ENCODE measurements around the gene CYB5A.

Gene CYB5A

GRCh38 chr18:74326231-74326630 lies 34.5 kb upstream of the CYB5A start:
- Histone ChIP-seq H3K27ac (ENCODE audit: extremely low read depth, low read depth, low read length) (no peak overlapping the region), H3K4me1 (ENCODE audit: control insufficient read depth, insufficient read depth, low read length) (no peaks in the 10 kb centered on the region), H3K9me3 (ENCODE audit: control insufficient read depth, insufficient read depth, low read depth, low read length) (no peaks in the 10 kb centered on the region; the same call in 1 of the 2 replicates), H3K36me3 (ENCODE audit: control insufficient read depth in 2 of 2, insufficient read depth in 1 of 2, low read length in 2 of 2) (no peaks in the 10 kb centered on the region), H3K4me3 (ENCODE audit: low read depth, low read length) (no peak overlapping the region)
- POLR2A ChIA-PET = no interaction called here
- no peak for TF ChIP-seq ZNF18 (tag by site-specific recombination; IDR thresholded peaks at IDR 0.05)
- CTCF ChIA-PET = interaction anchor here (1.2 kb wide), 1 partner anchor 16 kb away, joined by 5 read pairs; no protein-coding TSS in a partner anchor

GRCh38 chr18:74316257-74317170 lies 24.8 kb upstream of the CYB5A start:
- Histone ChIP-seq H3K4me1 (ENCODE audit: control insufficient read depth, insufficient read depth, low read length) (no peaks in the 10 kb centered on the region), H3K36me3 (ENCODE audit: control insufficient read depth in 2 of 2, insufficient read depth in 1 of 2, low read length in 2 of 2) (no peaks in the 10 kb centered on the region), H3K27ac (ENCODE audit: extremely low read depth, low read depth, low read length) (no peak overlapping the region), H3K4me3 (ENCODE audit: low read depth, low read length) (no peak overlapping the region), H3K9me3 (ENCODE audit: control insufficient read depth, insufficient read depth, low read depth, low read length) (no peaks in the 10 kb centered on the region)
- TF ChIP-seq ZNF530 (tag by site-specific recombination; IDR thresholded peaks at IDR 0.05; ENCODE audit: low read depth) = no peak
- TF ChIP-seq ZNF324 (tag by site-specific recombination; IDR thresholded peaks at IDR 0.05) = no peak
- no peak for TF ChIP-seq ZNF398 (tag by site-specific recombination; IDR thresholded peaks at IDR 0.05)
- TF ChIP-seq ZNF704 (tag by site-specific recombination; IDR thresholded peaks at IDR 0.05) = no peak
- no peak for TF ChIP-seq ZNF707 (tag by site-specific recombination; IDR thresholded peaks at IDR 0.05)
- CTCF ChIA-PET = interaction anchor here (0.7 to 1.4 kb wide), 2 partner anchors 28 to 171 kb away, joined by 3 read pairs; no protein-coding TSS in a partner anchor
- POLR2A ChIA-PET = no interaction called here

- Histone ChIP-seq H3K27ac (ENCODE audit: extremely low read depth, low read depth, low read length) (no peak within 1 kb of the TSS), H3K9me3 (ENCODE audit: control insufficient read depth, insufficient read depth, low read depth, low read length) (no peaks in the 10 kb centered on the region), H3K4me1 (ENCODE audit: control insufficient read depth, insufficient read depth, low read length) (no peaks in the 10 kb centered on the region), H3K4me3 (ENCODE audit: low read depth, low read length) (no peak within 1 kb of the TSS), H3K36me3 (ENCODE audit: control insufficient read depth in 2 of 2, insufficient read depth in 1 of 2, low read length in 2 of 2) (no peaks in the 10 kb centered on the region)
- TF ChIP-seq MZF1 (tag by site-specific recombination; IDR thresholded peaks at IDR 0.05; ENCODE audit: borderline replicate concordance) (no peak), ZNF560 (tag by site-specific recombination; IDR thresholded peaks at IDR 0.05; ENCODE audit: borderline replicate concordance) (no peak), SCRT1 (tag by site-specific recombination; IDR thresholded peaks at IDR 0.05; ENCODE audit: borderline replicate concordance) (no peak), ZNF121 (tag by site-specific recombination; IDR thresholded peaks at IDR 0.05) (no peak), BCL11A (tag by site-specific recombination; IDR thresholded peaks at IDR 0.05; ENCODE audit: low read depth) (no peak), ZFP3 (tag by site-specific recombination; IDR thresholded peaks at IDR 0.05; ENCODE audit: low read depth) (no peak), ZNF202 (tag by site-specific recombination; IDR thresholded peaks at IDR 0.05; ENCODE audit: borderline replicate concordance) (no peak), KLF17 (tag by site-specific recombination; IDR thresholded peaks at IDR 0.05) (no peak)
- ChIA-PET CTCF (interaction anchor here (0.6 to 1.4 kb wide), 2 partner anchors 21 to 28 kb away, joined by 3 to 4 read pairs; no protein-coding TSS in a partner anchor), POLR2A (no interaction called here)
Measured at GRCh38 chr18:74315464-74316256, 23.9 kb upstream of the CYB5A start, which contains the start of gene C18orf63. Gene C18orf63, plus strand, starts transcription at chr18:74315839. Its CDS starts 2,027 bp downstream, at chr18:74317866.

Data from HEK293 (cell line).